Gastroesophageal sphincter (tissue), 4 donors: ENCODE results near the gene SH3TC2. TPM values are rescaled to one million over a fixed set of nuclear protein-coding genes. Genes with fewer than 3 reads are reported as not detected.
A peak's percentile ranks its signal among the peaks of the same experiment; 100 is the strongest.

ENCODE experiments used
- ATAC-seq: fragments of 150-250 bp; one replicate; pipeline ENCODE4 v1.9.1; 2016; ENCODE audit warnings: mild to moderate bottlenecking, moderate library complexity
- H3K27ac ChIP-seq, 4 donors: fragments of 200-600 bp; sonication (generic) in 3 of 4; 1 replicate in 3 of 4; 2 replicates in 1 of 4; pipeline ENCODE4 v1.5.1; 2016 to 2019
- H3K27me3 ChIP-seq: fragments of 200-600 bp; sonication (generic); one replicate; pipeline ENCODE4 v1.5.1; 2019
- H3K36me3 ChIP-seq, 2 donors: fragments of 200-600 bp; sonication (generic); one replicate each; pipeline ENCODE4 v1.5.1; 2019; ENCODE audit warnings: control low read depth in 1 of 2
- H3K4me1 ChIP-seq, 3 donors: fragments of 200-600 bp; sonication (generic); 1 replicate in 2 of 3; 2 replicates in 1 of 3; pipeline ENCODE4 v1.5.1; 2016 to 2019; ENCODE audit warnings: control low read depth in 2 of 3
- H3K4me3 ChIP-seq, 2 donors: fragments of 200-600 bp; sonication (generic); one replicate each; pipeline ENCODE4 v1.5.1; 2019; ENCODE audit warnings: mild to moderate bottlenecking in 1 of 2, moderate library complexity in 1 of 2
- H3K9me3 ChIP-seq, 3 donors: fragments of 200-600 bp; sonication (generic); one replicate each; pipeline ENCODE4 v1.5.1; 2017 to 2019; ENCODE audit warnings: control low read depth in 2 of 3
- EP300 ChIP-seq: sonication (generic); formaldehyde crosslinking; IDR thresholded peaks from one replicate; pipeline ENCODE4 v1.6.1; 2017; ENCODE audit warnings: antibody characterized with exemption, mild to moderate bottlenecking
- POLR2A ChIP-seq, 2 donors: fragments of 450-650 bp; IDR thresholded peaks; one replicate each; pipeline ENCODE4 v1.6.1; 2017; ENCODE audit warnings: antibody characterized with exemption in 2 of 2, mild to moderate bottlenecking in 2 of 2, moderate library complexity in 1 of 2
- POLR2AphosphoS5 ChIP-seq: sonication (generic); formaldehyde crosslinking; IDR thresholded peaks from one replicate; pipeline ENCODE4 v1.6.1; 2017; ENCODE audit warnings: antibody characterized with exemption
- WGBS, 2 donors: methylation state at CpG; one replicate each; pipeline ENCODE4 v1.1.5; 2018; ENCODE audit warnings: low coverage in 1 of 2; 5-methylcytosine and 5-hydroxymethylcytosine counted together
- total RNA-seq, 4 donors: library from RNA; depleted of rRNA; stranded (reverse); fragments of >200 nt; gene quantifications; one replicate each; pipeline ENCODE4 v1.1.0, GENCODE V29; 2016
- TF ChIP-seq, protein P1 (sequence below), 4 experiments: fragments of 200-600 bp in 2 of 4; fragments of 450-650 bp in 2 of 4; sonication (generic) in 1 of 4; IDR thresholded peaks; one replicate each; pipeline ENCODE4 v1.5.1; 2017 to 2019; ENCODE audit warnings: antibody characterized with exemption in 4 of 4, mild to moderate bottlenecking in 2 of 4, moderate library complexity in 2 of 4

SH3TC2 gene
- total RNA-seq, 4 donors from 2014 or later = 2.3 to 5.0 (median 3.5) TPM

DNA sequence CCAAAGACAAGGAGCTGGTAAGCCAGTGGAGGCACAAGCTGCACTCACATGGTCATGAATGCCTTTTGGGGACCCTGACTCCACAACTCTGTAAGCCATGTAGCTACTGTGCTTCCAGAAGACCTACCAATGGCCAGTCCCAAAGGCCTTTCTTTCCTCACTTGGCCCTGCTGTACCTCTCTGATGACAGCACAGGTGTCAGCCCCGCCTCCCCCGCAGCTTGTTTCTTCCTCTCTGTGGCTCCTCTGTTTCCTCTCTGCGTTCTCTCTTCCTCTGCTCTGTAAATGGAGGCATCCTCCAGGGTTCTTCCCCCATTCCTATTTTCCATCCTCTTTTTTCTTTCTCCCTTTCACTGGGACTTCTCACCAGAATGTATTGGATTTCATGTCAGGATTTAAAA is 26.7 kb downstream of the SH3TC2 start:
- no peak overlapping the region for H3K4me3 ChIP-seq
- no peak overlapping the region for H3K27ac ChIP-seq
- ATAC-seq = no peak
- H3K4me1 ChIP-seq = no peaks in the 10 kb centered on the region
- 78 to 100% methylated on average over 1 to 3 of the region's 3 CpGs for WGBS, 2 donors
- TF ChIP-seq, protein P1, sequence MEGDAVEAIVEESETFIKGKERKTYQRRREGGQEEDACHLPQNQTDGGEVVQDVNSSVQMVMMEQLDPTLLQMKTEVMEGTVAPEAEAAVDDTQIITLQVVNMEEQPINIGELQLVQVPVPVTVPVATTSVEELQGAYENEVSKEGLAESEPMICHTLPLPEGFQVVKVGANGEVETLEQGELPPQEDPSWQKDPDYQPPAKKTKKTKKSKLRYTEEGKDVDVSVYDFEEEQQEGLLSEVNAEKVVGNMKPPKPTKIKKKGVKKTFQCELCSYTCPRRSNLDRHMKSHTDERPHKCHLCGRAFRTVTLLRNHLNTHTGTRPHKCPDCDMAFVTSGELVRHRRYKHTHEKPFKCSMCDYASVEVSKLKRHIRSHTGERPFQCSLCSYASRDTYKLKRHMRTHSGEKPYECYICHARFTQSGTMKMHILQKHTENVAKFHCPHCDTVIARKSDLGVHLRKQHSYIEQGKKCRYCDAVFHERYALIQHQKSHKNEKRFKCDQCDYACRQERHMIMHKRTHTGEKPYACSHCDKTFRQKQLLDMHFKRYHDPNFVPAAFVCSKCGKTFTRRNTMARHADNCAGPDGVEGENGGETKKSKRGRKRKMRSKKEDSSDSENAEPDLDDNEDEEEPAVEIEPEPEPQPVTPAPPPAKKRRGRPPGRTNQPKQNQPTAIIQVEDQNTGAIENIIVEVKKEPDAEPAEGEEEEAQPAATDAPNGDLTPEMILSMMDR (IDR thresholded peaks at IDR 0.05) = no peak
- TF ChIP-seq POLR2A (IDR thresholded peaks at IDR 0.05) (no peak), EP300 (no peak), POLR2AphosphoS5 (no peak)
- H3K36me3 ChIP-seq = no peaks in the 10 kb centered on the region
- H3K9me3 ChIP-seq = no peaks in the 10 kb centered on the region
- H3K27me3 ChIP-seq = peaks cover 3% of the 10 kb centered on the region

DNA sequence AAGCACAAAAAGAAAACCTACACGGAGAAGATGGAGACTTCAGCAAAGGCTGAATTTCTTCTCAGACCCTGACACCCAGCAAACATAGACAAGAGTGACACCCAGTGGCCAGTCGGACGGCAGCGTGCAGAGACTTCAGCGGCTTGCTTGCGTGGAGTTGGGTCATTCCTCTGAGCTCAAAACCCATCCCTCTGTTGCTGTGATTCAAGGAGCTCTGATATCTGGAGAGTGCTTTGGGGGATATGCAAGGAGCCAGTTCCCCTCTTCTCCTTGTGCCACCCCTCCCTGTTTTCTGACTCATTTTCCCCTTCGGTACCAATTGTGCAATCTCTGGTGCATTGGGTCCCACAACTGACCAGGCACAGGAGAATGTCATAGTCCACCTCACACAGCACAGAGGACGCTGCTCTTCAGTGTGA is 27.5 kb downstream of the SH3TC2 start:
- Histone ChIP-seq H3K27ac (no peak overlapping the region), H3K9me3 (no peaks in the 10 kb centered on the region), H3K4me1 (no peaks in the 10 kb centered on the region), H3K27me3 (peaks cover 3% of the 10 kb centered on the region), H3K4me3 (no peak overlapping the region), H3K36me3 (no peaks in the 10 kb centered on the region)
- ATAC-seq = peak; percentile 75
- 21% methylated on average over 8 of the region's 8 CpGs; no CpG with 5 or more reads in 1 of the 2 donors for WGBS, 2 donors
- TF ChIP-seq POLR2AphosphoS5 = no peak
- no peak for TF ChIP-seq POLR2A (IDR thresholded peaks at IDR 0.05)
- TF ChIP-seq, protein P1 (IDR thresholded peaks at IDR 0.05) = peak; percentile 69 to 88 (median 72)
- TF ChIP-seq EP300 = no peak

DNA sequence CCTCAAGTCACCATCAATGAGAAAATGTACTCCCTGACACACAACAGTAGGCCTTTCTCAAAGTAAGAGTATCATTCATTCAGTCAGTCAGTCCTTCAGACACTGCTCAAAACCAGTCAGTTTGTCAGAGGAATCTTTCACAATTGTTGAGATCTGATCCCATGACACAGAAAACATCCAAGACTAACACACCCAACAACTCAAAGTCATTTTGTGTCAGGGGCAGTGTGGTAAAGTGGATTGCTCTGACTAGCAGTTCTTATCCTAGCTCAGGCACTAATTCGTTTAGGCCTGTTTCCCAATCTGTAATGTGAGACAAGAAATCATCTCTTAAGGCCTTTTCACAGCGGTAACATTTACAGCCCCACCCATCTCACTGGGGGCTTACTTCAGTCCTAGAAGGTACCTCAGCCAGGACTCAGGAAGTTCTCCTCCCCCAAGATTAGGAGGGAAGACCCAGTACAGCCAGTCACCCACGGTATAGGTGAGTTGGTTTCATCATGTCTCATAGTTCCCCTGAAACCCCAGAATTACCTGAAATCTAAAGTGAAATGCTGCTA is 31.9 kb downstream of the SH3TC2 start:
- WGBS, 2 donors = 83 to 91% methylated on average over 1 to 3 of the region's 3 CpGs
- TF ChIP-seq POLR2AphosphoS5 = no peak
- TF ChIP-seq, protein P1 (IDR thresholded peaks at IDR 0.05) = no peak
- TF ChIP-seq EP300 = no peak
- no peak for TF ChIP-seq POLR2A (IDR thresholded peaks at IDR 0.05)
- H3K4me3 ChIP-seq = no peak overlapping the region
- H3K27me3 ChIP-seq = peaks cover under 1% of the 10 kb centered on the region
- H3K9me3 ChIP-seq = no peaks in the 10 kb centered on the region
- ATAC-seq = no peak
- no peaks in the 10 kb centered on the region for H3K36me3 ChIP-seq
- H3K27ac ChIP-seq = no peak overlapping the region
- no peaks in the 10 kb centered on the region for H3K4me1 ChIP-seq

DNA sequence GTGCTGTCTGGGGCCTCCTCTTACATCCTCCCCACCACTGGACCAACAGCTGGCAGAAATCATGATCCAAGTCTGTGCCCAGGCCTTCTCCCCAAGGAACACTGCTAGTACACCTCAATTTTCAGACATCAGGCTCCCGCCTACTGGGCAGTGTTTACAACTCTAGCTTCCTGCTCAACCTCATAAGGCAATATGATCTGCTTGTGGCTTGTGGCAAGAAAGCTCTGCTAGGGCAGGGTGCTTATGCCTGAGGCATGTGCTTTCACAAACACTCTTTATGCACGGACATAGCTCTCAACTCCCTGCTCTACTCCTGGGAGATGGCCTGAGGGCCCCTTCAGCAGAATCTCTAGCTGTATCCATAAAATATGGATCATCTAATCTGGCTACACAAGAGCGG is 32.5 kb downstream of the SH3TC2 start:
- Histone ChIP-seq H3K4me3 (no peak overlapping the region), H3K4me1 (no peaks in the 10 kb centered on the region), H3K27ac (no peak overlapping the region), H3K9me3 (no peaks in the 10 kb centered on the region), H3K27me3 (no peaks in the 10 kb centered on the region), H3K36me3 (no peaks in the 10 kb centered on the region)
- WGBS, 2 donors = 100% methylated on average over 2 of the region's 3 CpGs; no CpG with 5 or more reads in 1 of the 2 donors
- ATAC-seq = no peak
- TF ChIP-seq, protein P1 (IDR thresholded peaks at IDR 0.05) = no peak
- TF ChIP-seq POLR2AphosphoS5 = no peak

DNA sequence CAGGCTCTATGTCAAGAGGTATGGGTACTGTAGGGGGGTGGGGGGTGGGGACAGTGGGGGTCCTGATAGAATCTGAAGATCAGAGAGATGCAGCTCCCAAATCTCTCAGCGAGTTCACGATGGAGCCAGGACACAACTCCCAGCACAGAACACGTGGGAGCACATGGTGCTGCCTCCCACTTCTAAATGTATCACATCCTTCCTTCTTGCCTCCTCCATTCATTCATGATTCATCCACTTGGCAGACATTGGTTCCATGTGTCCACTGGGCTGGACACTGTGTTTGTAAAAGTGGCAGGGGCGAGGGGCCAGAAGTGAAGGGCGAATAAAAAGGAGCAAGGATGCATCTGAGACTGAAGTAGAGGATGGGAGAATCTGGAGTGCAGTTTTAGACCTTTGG is 33.9 kb downstream of the SH3TC2 start:
- no peak overlapping the region for H3K27ac ChIP-seq
- no peak overlapping the region for H3K4me3 ChIP-seq
- H3K9me3 ChIP-seq = no peaks in the 10 kb centered on the region
- no peak for ATAC-seq
- 91 to 100% methylated on average over 1 to 5 of the region's 5 CpGs for whole genome bisulfite sequencing, 2 donors
- no peaks in the 10 kb centered on the region for H3K4me1 ChIP-seq
- no peaks in the 10 kb centered on the region for H3K36me3 ChIP-seq
- no peak for TF ChIP-seq POLR2AphosphoS5
- TF ChIP-seq EP300 = no peak
- TF ChIP-seq, protein P1 (IDR thresholded peaks at IDR 0.05) = no peak
- no peak for TF ChIP-seq POLR2A (IDR thresholded peaks at IDR 0.05)
- no peaks in the 10 kb centered on the region for H3K27me3 ChIP-seq
